Left ventricle myocardium inferior (tissue), 1 donor: ENCODE measurements around the gene MTRF1L. TPM values are rescaled to one million over a fixed set of nuclear protein-coding genes. Genes with fewer than 3 reads are reported as not detected.
"Not testable (repeated sequence)": the region's sequence is repeated elsewhere in the genome, so short reads cannot be mapped to it uniquely, and the experiment has no call there.

Experiments used
- DNase-seq: peaks from one replicate; pipeline ENCODE4 v3.0.0-alpha.2; 2020
- H3K27ac ChIP-seq: fragments of 200-600 bp; replicated peaks from 2 replicates; pipeline ENCODE4 v1.8.0; 2021
- H3K27me3 ChIP-seq: fragments of 200-600 bp; 2 replicates; pipeline ENCODE4 v1.8.0; 2021; ENCODE audit warnings: low read depth
- H3K36me3 ChIP-seq: fragments of 200-600 bp; 2 replicates; pipeline ENCODE4 v1.8.0; 2021
- H3K4me1 ChIP-seq: fragments of 200-600 bp; 2 replicates; pipeline ENCODE4 v1.8.0; 2021
- H3K4me3 ChIP-seq: fragments of 200-600 bp; 2 replicates; pipeline ENCODE4 v1.8.0; 2021; ENCODE audit warnings: mild to moderate bottlenecking, moderate library complexity
- H3K9me3 ChIP-seq: fragments of 200-600 bp; replicated peaks from 2 replicates; pipeline ENCODE4 v1.8.0; 2021
- intact Hi-C: fragments of 100-400 bp; cut with micrococcal nuclease; formaldehyde crosslinking; loops from one replicate; pipeline ENCODE4 v1.11.0; 2022
- total RNA-seq: library from RNA; stranded (reverse); fragmentation: NEBNext Ultra II Directional; extraction: Animal tissue kit (Norgen Biotek cat#: 25700); gene quantifications from one replicate; pipeline ENCODE4 v1.2.1, GENCODE V29; 2021
- TF ChIP-seq, protein P1 (sequence below): fragments of 200-600 bp; IDR thresholded peaks from 2 replicates; pipeline ENCODE4 v1.8.0; 2021; ENCODE audit warnings: antibody characterized with exemption, mild to moderate bottlenecking, borderline replicate concordance
- donor health status: DM: no; HTN: yes; CAD: no; lungs with severe emphysema.

MTRF1L gene
- total RNA-seq, 1 donor from 2014 or later = 30.9 TPM

DNA sequence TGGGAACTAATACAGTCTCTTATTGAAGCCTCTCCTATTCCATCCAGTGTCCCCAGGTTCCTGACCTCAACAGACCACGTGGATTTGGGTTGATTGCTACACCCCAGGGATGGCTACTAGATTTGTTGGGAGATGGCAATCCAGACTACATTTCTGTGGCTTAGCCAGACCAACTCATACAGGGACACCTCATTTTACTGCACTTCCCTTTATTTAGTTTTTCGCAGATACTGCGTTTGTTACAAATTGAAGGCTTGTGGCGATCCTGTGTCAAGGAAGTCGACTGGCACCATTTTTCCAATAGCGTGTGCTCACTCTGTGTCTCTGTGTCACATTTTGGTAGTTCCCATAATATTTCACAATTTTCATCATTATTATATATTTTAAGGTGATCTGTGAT, 10.3 kb upstream of the MTRF1L start:
- TF ChIP-seq, protein P1, sequence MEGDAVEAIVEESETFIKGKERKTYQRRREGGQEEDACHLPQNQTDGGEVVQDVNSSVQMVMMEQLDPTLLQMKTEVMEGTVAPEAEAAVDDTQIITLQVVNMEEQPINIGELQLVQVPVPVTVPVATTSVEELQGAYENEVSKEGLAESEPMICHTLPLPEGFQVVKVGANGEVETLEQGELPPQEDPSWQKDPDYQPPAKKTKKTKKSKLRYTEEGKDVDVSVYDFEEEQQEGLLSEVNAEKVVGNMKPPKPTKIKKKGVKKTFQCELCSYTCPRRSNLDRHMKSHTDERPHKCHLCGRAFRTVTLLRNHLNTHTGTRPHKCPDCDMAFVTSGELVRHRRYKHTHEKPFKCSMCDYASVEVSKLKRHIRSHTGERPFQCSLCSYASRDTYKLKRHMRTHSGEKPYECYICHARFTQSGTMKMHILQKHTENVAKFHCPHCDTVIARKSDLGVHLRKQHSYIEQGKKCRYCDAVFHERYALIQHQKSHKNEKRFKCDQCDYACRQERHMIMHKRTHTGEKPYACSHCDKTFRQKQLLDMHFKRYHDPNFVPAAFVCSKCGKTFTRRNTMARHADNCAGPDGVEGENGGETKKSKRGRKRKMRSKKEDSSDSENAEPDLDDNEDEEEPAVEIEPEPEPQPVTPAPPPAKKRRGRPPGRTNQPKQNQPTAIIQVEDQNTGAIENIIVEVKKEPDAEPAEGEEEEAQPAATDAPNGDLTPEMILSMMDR = no peak
- no peaks in the 10 kb centered on the region for H3K27me3 ChIP-seq
- H3K4me3 ChIP-seq = no peak overlapping the region
- H3K4me1 ChIP-seq = no peaks in the 10 kb centered on the region
- intact Hi-C loops = no loop called here
- no peak overlapping the region for H3K27ac ChIP-seq
- no peak for DNase-seq
- no peaks in the 10 kb centered on the region for H3K36me3 ChIP-seq
- H3K9me3 ChIP-seq = no peaks in the 10 kb centered on the region

DNA sequence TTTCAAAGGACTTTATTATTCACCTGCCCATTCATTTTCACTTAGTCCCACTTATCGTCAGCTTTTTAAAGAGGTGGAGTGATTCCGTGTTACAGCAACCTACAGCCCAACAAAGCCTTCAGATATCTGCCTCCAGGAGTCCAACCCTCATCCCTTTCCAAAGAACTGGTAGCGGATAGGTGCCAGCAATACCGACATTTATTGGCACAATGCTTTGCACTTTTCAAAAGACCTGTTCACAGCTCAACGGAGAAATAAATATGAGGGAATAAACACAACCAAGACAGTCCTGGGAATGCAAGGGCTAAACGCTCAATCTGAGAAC, 819 bp upstream of the MTRF1L start:
- H3K27ac ChIP-seq = peak overlapping the region; percentile 96
- peaks cover 57% of the 10 kb centered on the region for H3K4me1 ChIP-seq
- TF ChIP-seq, protein P1 = no peak
- H3K4me3 ChIP-seq = peak overlapping the region; percentile 85
- H3K36me3 ChIP-seq = peaks cover 3% of the 10 kb centered on the region
- no peaks in the 10 kb centered on the region for H3K27me3 ChIP-seq
- DNase-seq = no peak
- intact Hi-C loops = no loop called here
- H3K9me3 ChIP-seq = no peaks in the 10 kb centered on the region

DNA sequence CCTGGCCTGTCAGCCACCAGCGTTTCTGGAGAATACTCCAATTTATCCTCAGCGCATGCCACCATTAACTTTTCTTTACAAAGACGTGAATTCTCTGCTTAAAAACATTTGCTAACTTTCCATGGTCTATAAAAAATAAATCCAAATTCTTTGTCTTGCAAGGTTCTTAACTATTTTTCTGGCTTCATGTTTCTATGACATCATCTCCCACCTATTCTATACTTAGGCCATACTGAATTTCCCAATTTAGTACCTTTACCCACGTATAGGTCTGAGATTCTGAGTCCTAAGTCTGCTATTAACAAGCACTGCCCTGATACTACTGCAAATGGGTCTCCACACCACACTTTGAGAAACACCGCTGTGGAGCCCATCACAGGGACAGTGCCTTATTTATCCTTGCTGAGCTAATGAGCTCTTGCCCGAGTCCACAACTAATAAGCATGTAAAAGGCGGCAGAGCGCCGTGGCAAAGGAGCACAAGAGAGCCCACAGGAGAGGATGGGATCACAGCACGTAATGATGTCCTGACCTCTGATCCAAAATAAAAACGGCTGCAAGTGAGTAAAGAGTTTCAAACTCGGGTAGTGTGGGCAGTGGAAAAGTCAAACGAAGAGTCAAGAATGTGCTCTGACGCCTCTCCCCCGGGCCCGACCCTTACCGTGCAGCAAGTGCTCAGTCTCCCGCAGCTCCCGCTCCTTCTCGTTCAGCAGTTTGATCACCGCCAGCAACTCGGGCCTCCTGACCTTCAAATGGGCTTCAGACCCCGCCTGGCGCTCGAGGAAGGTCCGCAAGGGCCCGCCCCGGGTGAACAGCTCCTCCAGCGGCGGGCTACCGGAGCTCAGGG, 519 bp downstream of the MTRF1L start:
- peaks cover 16% of the 10 kb centered on the region for H3K36me3 ChIP-seq
- H3K4me1 ChIP-seq = peaks cover 70% of the 10 kb centered on the region
- intact Hi-C loops = no loop called here
- peak overlapping the region; percentile 96 for H3K27ac ChIP-seq
- H3K27me3 ChIP-seq = no peaks in the 10 kb centered on the region
- TF ChIP-seq, protein P1 = no peak
- no peak for DNase-seq
- no peaks in the 10 kb centered on the region for H3K9me3 ChIP-seq
- peak overlapping the region; percentile 85 for H3K4me3 ChIP-seq

GRCh38 chr6:153000790-153001189, 1.7 kb downstream of the MTRF1L start:
- H3K9me3 ChIP-seq, intact Hi-C loops, H3K27me3 ChIP-seq, DNase-seq: not testable (repeated sequence)
- Histone ChIP-seq H3K36me3 (peaks cover 19% of the 10 kb centered on the region), H3K4me3 (peak overlapping the region; percentile 85), H3K4me1 (peaks cover 78% of the 10 kb centered on the region), H3K27ac (peak overlapping the region; percentile 96)

DNA sequence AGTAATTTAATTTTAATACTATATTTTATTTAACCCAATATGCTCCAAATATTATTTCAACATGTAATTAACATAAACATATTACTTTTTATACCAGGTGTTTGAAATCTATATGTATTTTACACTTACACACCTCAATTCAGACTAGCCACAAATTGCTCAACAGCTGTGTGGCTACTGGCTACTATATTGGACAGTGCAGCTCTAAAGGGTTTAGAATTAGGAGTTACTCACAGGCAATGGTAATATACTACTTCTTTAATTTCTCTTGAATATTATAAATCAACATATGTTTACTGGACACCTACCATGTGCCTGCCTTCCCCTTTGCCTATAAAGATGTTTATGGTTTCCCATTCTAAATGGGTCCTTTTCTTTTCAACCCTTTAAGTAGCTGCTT, 2.3 kb downstream of the MTRF1L start:
- TF ChIP-seq, protein P1 = no peak
- H3K4me1 ChIP-seq = peaks cover 81% of the 10 kb centered on the region
- H3K4me3 ChIP-seq = peak overlapping the region; percentile 85
- H3K36me3 ChIP-seq = peaks cover 19% of the 10 kb centered on the region
- intact Hi-C loops = no loop called here
- no peaks in the 10 kb centered on the region for H3K27me3 ChIP-seq
- H3K27ac ChIP-seq = no peak overlapping the region
- no peak for DNase-seq
- no peaks in the 10 kb centered on the region for H3K9me3 ChIP-seq

DNA sequence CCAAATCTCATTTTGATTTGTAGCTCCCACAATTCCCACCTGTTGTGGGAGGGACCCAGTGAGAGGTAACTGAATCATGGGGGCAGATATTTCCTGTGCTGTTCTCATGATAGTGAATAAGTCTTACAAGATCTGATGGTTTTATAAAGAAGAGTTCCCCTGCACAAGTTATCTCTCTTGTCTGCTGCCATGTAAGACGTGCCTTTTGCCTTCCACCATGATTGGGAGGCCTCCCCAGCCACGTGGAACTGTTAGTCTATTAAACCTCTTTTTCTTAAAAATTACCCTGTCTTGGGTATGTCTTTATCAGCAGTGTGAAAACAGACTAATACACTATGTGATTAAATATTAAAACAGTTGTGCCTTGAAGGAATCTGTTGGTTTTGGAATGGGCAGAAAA, 3.0 kb downstream of the MTRF1L start:
- H3K27ac ChIP-seq, intact Hi-C loops, H3K4me3 ChIP-seq, DNase-seq, H3K9me3 ChIP-seq, H3K27me3 ChIP-seq: not testable (repeated sequence)
- Histone ChIP-seq H3K4me1 (peaks cover 83% of the 10 kb centered on the region), H3K36me3 (peaks cover 23% of the 10 kb centered on the region)
